GM18526 (cell line): ENCODE data around the gene CDH23.

Experiments used
- POLR2A ChIP-seq: IDR thresholded peaks from 3 replicates; pipeline ENCODE4 v1.6.1; 2011; ENCODE audit not compliant: insufficient read length; ENCODE audit errors: extremely low read depth

The CDH23 gene

DNA sequence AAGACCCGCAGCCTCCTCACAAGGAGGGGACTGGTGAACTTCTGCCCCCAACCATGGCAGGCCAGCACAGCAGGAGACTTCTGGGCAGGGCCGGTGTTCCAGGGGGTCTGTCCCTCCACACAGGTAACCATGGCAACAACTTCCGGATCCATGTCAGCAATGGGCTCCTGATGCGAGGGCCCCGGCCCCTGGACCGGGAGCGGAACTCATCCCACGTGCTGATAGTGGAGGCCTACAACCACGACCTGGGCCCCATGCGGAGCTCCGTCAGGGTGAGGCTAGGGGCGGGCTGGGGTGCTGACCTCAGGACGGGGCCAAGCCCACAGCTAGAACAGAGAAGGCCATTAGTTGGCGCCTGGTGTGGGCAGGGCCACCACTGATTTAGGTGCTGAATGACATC lies 328.5 kb downstream of the CDH23 start:
- TF ChIP-seq POLR2A = no peak

DNA sequence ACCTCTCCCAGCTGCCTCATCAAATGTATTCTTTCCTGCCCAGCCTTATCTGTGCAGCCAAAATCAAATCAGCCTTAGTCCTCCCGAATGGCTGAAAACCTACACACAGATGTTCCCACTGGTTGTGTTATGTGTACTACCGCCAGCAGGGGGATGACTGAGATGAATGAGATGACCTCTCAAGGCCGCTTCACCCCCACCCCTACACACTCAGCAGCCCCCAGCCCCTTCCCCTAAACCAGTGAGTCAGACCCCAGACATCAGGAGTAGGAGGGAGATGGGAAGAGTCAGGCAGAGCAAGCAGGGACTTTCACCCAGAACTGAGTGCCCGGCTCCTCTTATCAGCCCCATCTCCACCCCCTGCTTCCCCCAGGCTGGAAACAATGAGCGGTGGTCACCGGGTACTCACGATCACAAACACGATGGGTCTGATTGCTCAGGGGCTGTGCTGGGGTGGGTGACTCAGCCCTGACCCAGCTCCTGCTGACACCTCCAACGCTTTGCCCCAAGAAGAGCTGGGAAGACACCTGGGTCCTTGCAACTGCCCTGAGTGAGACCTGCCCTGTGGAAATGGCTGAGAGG lies 329.4 kb downstream of the CDH23 start:
- TF ChIP-seq POLR2A = no peak

DNA sequence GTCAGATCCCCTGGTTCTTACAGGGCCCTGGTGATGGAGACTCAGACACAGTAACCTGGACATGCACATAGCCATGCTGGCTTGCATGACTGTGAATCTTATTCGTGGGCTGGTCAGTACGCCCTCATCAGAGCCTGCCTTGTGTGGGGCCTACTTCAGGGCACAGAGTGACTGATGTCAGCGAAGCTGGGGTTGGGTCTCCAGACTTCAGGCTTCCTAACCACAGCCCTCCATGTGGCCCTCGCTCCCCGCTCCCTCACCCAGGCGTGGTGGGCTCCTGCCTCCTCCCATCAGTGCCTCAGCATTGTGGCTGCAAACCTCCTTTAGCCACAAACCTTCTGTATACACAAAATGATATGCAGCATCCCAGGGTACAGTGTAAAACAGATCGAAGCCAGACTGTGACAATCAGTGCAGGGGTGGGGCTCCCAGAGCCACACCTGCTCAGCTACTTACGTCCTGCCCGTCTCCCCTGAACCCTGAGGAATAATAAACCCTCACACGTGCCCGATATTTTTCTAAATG lies 329.9 kb downstream of the CDH23 start:
- no peak for TF ChIP-seq POLR2A

DNA sequence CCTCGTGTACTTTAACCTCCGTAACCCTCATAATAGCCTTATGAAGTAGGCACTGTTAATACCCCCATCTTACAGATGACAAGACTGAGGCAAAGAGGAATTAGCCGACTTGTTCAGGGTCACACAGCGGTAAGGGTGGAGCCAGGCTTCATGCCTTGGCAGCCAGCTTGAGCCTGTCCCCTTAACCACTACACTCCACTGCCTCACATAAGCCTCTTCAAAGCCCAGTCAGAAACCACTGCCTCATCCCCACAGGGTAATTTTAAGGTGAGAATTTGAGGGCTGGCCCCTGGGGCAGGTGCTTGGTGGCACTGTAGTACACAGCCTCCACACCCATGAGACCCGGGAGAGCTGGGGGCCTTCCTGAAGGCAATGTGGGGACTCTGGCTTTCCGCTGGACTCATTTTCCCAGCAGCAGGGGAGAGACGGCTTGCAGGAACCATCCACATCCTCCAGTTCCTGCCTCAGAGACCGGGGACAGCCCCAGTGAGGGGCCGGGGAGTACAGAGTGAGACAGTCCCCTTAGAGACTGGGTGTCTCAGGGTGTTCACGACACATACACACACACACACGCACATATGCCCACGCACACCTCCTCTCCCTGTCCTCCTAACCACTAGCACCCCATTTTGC lies 330.5 kb downstream of the CDH23 start:
- no peak for TF ChIP-seq POLR2A

DNA sequence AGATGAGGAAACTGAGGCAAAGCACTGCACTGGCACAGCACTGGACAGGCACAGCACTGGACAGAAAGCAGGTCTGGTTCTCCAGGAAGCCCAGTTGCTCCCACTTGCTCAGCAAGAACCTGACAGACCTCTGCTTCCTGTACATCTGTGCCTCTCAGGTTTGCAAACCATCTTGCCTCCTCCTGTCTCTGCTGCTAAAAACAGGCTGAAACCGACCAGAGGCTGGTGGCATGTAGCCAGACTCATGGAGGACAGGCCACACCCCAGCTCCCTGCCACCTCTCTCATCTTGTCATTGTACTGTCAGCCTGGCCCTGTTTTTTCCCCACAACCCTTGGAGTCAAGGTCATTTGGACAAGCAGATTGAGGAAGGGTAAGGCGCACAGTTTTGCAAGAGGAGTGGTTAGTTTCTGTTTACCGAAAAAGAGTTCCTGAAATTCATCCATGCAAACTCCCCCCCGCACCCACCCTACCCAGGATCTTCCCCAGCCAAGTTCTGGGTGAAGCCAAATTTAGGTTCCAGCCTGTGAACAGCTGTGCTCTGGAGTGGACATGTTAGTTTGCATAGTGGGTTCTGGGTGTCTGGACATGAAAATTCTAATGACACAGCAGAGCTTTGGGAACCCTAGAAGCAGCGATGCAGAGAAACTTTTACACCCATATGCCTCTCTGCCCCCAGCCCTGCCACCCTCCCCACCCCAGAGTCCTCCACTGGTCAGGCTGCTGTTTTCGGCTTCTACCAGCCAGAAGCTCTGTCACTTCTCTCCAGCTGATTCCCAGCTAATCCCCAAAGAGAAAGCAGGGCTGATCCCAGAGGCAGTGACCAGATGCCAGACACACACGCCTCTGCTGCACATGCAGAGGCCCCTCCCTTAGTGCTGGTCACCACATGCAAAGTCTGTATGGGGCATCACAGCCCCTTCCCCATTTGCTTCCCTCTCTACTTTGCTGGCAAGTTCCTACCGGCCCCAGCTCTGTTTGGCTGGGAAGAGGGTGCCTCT lies 331.3 kb downstream of the CDH23 start:
- peak; percentile 48 for TF ChIP-seq POLR2A

DNA sequence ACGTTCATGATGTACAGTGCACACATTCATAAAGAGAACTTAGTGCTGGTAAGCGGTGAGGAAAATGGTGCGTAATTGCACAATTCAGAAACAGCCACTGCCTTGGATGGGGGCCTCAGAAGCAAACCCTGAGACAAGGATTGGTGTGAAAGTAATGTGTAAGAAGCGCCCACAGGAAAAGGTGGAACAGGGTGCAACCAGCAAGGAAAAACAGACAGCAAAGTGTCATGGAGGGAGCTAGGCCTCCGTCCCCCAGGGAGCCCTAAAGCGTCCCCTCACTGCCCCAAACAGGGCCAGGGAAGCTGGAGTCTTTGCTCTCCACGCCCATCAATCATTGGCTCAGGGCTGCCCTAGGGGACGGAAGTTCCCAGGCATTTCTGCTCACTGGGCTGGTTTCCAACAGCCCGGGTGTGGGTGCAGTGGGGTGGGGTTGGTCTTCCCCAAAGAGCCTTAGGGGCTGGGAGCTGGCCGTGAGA lies 332.5 kb downstream of the CDH23 start:
- TF ChIP-seq POLR2A = no peak

DNA sequence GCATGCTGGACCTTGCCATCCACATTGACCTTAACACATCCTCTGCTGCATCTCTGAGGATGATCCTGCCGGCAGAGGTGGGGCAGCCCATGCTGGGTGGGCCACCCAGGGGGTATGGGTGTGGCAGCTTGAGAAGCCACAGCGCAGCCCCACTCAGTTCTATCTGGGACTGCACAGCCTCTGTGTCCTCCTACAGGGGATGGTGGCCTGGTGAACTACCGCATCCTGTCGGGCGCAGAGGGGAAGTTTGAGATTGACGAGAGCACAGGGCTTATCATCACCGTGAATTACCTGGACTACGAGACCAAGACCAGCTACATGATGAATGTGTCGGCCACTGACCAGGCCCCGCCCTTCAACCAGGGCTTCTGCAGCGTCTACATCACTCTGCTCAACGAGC lies 335.1 kb downstream of the CDH23 start:
- no peak for TF ChIP-seq POLR2A

DNA sequence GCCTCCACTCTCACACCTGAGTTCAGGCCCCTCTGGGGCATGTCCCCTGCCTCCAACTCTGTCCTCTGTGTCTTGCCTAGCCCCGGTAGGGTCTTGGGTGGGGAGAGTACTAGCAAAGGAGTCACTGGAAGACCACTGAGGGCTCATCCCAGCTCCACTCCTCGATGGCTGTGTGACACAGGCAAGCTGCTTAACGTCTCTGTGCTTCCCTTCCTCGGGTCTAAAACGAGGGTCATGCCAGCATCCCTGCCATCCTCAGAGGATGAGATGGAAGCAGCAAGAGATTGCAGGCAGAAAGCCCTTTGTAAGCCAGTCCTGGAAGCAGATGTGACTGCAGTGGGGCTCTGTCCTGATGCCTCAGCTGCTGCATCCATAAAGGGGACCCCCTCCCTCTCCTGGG lies 338.1 kb downstream of the CDH23 start:
- no peak for TF ChIP-seq POLR2A

DNA sequence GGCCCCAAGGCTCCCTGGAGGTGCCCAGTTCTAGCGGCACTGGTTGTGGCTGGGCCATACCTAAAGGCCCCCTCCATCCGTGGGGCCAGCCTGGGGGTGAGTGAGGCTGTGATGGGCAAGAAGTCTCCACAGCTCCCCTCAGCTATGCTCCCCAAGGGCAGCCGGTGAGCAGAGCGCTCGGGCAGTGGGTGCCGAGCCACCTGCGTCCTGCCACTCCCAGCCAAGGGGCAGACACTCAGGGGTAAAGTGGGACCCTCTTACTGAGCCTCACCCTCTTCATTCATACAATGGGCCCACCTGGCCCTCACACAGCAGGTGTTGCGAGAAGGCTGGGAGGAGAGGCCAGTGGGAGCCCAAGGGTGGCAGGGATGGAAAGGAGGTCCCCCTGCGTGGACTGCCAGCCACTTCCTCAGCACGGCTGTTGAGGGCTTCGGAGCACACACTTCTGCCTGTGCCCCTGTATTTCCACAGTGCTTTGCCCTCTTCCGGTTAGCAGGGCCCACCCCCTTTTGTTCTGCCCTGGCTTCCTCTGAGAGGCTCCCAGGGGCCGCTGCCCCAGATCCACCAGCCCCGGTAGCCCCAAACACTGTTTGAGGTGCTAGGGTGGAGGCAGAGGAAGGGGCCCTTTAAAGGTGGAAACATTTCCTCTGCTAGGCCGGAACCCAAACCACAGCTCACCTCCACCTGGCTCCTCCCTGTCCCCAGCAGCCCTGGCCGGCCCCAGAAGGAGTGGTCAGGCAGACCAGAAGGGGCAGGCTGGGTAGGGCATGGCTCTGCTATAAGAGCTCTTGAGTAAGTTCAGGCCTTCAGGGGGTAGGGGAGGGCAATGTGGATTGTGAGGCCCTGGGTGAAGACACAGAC lies 339.2 kb downstream of the CDH23 start:
- peak; percentile 18 for TF ChIP-seq POLR2A

DNA sequence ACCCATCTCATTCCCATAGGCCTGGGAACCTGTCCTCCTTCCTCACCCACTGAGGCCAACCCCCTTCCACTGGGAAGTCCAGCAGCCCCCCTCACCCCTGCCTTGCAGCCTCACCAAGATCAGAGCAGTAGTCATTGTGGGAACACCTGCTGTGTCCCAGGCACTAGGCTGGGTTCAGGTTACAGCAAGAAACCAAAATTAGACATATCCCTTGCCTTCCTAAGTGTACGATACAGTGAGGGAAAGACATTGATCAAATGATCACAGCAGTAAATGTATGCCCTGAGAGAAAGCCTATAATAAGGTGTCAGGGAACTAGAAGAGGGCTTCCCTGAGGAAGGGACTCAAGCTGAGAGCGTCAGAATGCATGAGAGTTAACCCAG lies 339.8 kb downstream of the CDH23 start:
- no peak for TF ChIP-seq POLR2A

DNA sequence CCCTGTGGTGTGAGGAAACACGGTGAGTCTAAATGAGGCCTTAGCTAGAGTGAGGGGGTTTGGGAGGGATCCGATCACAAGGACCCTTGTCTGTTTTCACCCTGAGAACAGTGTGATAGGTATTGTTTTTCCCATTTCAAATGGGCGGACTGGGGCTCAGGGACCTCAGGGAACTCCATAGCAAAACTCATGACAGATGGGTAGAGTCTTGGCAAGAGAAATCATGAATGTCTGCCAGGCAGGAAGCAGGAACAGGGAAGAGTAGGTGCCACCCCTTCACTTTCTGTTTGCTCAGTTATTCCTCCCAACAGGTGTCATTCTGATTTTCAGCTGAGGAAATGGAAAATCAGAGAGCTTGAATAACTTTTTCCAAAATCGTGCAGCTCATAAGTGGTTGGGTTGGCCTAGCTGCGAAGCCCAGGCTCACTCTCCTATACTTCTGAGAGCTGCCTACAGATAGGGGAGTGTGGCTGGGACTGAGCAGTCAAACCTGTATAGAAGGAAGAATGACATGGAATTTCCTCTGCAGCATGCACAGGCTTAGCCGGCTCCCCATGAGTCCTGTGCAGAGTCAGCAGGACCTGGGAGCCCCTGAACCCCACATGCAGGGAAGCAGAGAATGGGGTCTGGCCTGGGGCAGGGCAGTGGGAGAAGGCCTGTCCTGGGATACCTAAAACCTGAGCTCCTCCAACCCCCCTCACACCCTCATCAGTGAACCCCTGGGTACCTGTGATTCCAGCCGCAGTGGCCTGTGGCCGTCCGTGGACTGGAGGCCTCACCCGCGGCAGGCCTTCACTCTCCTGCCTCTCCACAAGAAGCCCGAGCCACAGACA lies 340.5 kb downstream of the CDH23 start:
- no peak for TF ChIP-seq POLR2A

DNA sequence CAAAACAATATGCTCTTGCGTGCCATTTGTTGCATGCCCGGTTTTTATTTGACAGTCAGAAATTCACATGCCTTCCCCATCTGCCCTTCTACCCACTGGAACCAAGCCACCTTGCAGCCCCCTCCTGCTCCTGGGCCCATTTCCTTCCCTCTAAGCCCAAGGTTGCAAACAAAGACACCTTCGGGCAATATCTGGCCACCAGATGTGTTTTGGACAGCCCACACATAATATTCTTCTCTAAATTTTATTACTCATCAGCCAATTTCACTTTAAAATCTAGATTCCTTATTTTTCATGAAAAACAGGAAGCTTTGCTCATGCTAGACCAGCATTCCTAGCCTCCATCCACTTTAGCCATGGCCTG lies 341.1 kb downstream of the CDH23 start:
- TF ChIP-seq POLR2A = no peak

DNA sequence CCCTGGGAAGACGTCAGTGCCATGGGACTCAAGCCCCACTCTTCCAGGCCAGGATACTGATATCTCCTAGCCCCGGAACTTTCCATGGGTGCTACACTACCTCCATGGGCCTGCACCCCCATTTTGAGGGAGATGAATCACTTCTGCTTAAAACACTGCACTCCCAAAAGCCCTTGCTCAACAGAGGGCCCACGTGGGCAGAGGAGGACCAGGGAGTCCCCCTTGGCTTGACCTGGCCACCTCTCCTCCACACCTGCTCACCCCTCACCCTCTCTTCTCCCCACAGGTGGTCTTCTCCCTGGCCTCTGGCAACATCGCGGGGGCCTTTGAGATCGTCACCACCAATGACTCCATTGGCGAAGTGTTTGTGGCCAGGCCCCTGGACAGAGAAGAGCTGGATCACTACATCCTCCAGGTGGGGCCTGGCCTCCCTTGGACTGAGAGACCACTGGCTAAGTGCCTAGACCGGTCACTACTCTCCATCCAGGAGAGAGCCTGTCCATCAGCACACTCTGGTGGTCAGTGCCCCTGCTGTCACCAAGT lies 342.7 kb downstream of the CDH23 start:
- TF ChIP-seq POLR2A = no peak
